ENCODE data around the gene RNF169. TPM values are rescaled to one million over a fixed set of nuclear protein-coding genes. Genes with fewer than 3 reads are reported as not detected.

RNF169 gene
- total RNA-seq, 1 experiment from 2014 or later = 13.0 TPM

DNA sequence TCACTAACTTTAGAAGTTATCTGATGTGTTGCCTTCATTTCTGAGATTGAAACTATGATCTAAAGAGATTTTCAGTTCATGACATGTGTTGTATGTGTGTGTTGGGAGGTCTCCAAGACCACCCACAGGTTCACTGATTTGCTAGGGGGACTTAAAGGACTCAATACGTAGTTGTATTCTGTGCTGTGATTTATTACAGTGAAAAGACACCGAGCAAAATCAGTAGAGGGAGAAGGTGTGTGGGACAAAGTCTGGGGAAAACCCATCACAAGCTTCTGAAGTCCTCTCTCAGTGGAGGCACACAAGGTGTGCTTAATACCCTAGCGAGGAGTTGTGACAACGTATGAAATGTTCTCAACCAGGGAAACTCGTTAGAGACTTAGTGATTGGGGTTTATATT, 35.6 kb downstream of the RNF169 start:
- Mint-ChIP-seq H3K4me3 (no peak overlapping the region), H3K36me3 (ENCODE audit: insufficient read depth in 1 of 3, low read depth in 3 of 3) (no peaks in the 10 kb centered on the region), H3K4me1 (peaks cover 3% of the 10 kb centered on the region in 2 experiments; a peak in 2 of 4 replicates), H3K9me3 (no peaks in the 10 kb centered on the region), H3K27ac (no peak overlapping the region), H3K27me3 (ENCODE audit: low read depth) (no peaks in the 10 kb centered on the region)
- Histone ChIP-seq H2AK5ac (ENCODE audit: insufficient read length, low read length) (no peak overlapping the region), H3K56ac (ENCODE audit: insufficient read length, low read depth, low read length) (no peak overlapping the region), H3K79me2 (ENCODE audit: insufficient read depth, low read length) (peaks cover 9% of the 10 kb centered on the region; the same call in 1 of the 2 replicates), H2BK5ac (ENCODE audit: insufficient read length, low read length) (no peak overlapping the region), H3K23ac (ENCODE audit: insufficient read length, low read depth, low read length) (no peak overlapping the region), H3K4me2 (ENCODE audit: insufficient read depth, insufficient read length, low read length) (no peak overlapping the region), H3K27me3 (ENCODE audit: insufficient read depth, low read length) (no peaks in the 10 kb centered on the region), H3K9me3 (ENCODE audit: control insufficient read depth, low read depth, low read length) (no peaks in the 10 kb centered on the region), H3K9ac (ENCODE audit: extremely low read depth, insufficient read length, low read length) (no peak overlapping the region), H3T11ph (ENCODE audit: low read length) (no peak overlapping the region), H2BK15ac (ENCODE audit: low read depth, low read length) (no peak overlapping the region), H2AFZ (ENCODE audit: low read length) (no peak overlapping the region), H4K91ac (ENCODE audit: insufficient read length, low read depth, low read length) (no peak overlapping the region), H2BK120ac (ENCODE audit: low read depth, low read length, poor library complexity, severe bottlenecking) (no peak overlapping the region), H3K4ac (ENCODE audit: low read depth, low read length) (no peak overlapping the region), H3K27ac (ENCODE audit: insufficient read length, low read depth, low read length) (no peak overlapping the region), H4K8ac (replicated peaks; ENCODE audit: insufficient read length, low read depth, low read length) (no peak overlapping the region), H2BK20ac (ENCODE audit: low read depth, low read length, poor library complexity, severe bottlenecking) (no peak overlapping the region), H3K23me2 (ENCODE audit: insufficient read length, low read depth, low read length, poor library complexity, severe bottlenecking) (no peaks in the 10 kb centered on the region), H3K14ac (ENCODE audit: insufficient read depth, low read length) (no peak overlapping the region), H2BK12ac (ENCODE audit: insufficient read length, low read depth, low read length) (no peak overlapping the region), H3K79me1 (ENCODE audit: insufficient read depth, low read depth, low read length, poor library complexity, severe bottlenecking) (peaks cover 3% of the 10 kb centered on the region), H4K5ac (ENCODE audit: insufficient read length, low read depth, low read length) (no peak overlapping the region), H3K4me1 (ENCODE audit: insufficient read depth, low read length) (no peaks in the 10 kb centered on the region), H4K20me1 (ENCODE audit: control insufficient read depth, insufficient read depth, insufficient read length) (no peaks in the 10 kb centered on the region), H3K18ac (ENCODE audit: insufficient read length, low read depth, low read length) (no peak overlapping the region)
- DNase-seq = no peak
- no CpG with 5 or more reads among the region's 5 CpGs for WGBS (ENCODE audit: extremely low coverage, insufficient read length, low lambda C conversion rate)
- TF ChIP-seq, protein P1, sequence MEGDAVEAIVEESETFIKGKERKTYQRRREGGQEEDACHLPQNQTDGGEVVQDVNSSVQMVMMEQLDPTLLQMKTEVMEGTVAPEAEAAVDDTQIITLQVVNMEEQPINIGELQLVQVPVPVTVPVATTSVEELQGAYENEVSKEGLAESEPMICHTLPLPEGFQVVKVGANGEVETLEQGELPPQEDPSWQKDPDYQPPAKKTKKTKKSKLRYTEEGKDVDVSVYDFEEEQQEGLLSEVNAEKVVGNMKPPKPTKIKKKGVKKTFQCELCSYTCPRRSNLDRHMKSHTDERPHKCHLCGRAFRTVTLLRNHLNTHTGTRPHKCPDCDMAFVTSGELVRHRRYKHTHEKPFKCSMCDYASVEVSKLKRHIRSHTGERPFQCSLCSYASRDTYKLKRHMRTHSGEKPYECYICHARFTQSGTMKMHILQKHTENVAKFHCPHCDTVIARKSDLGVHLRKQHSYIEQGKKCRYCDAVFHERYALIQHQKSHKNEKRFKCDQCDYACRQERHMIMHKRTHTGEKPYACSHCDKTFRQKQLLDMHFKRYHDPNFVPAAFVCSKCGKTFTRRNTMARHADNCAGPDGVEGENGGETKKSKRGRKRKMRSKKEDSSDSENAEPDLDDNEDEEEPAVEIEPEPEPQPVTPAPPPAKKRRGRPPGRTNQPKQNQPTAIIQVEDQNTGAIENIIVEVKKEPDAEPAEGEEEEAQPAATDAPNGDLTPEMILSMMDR (conservative IDR thresholded peaks at IDR 0.05) = no peak

Data from H9 (cell line).